Breast epithelium (tissue), 3 donors: ENCODE data around the gene FAM227B.

ENCODE experiments used
- CTCF ChIP-seq, 3 donors: fragments of 450-650 bp; IDR thresholded peaks; one replicate each; pipeline ENCODE4 v1.5.1; 2016 to 2017; ENCODE audit warnings: antibody characterized with exemption in 3 of 3, mild to moderate bottlenecking in 3 of 3, moderate library complexity in 3 of 3
- POLR2A ChIP-seq: fragments of 450-650 bp; IDR thresholded peaks from one replicate; pipeline ENCODE4 v1.6.1; 2016; ENCODE audit warnings: antibody characterized with exemption, mild to moderate bottlenecking, moderate library complexity
- POLR2AphosphoS5 ChIP-seq, 3 donors: sonication (generic); formaldehyde crosslinking; IDR thresholded peaks; one replicate each; pipeline ENCODE4 v1.6.1; 2017; ENCODE audit warnings: antibody characterized with exemption in 3 of 3

DNA sequence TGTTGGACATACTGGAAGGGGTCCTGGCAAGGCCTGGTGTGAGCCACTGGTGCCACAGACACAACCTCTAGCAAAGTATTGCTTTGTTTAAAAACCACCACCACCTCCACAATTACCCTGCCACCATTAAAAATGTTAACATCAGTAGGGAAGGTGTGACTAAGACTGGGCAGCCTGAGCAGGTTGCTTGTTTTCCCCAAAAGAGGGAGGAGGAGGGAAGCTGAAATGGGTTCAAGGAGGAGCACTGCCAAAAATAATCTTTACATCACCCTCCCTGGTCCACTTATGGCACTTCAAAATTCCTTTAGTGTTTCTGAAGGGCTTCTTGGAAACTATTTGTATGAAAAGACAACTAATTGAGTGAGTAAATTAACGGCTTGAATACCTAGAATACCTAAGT, 297.4 kb downstream of the FAM227B start:
- TF ChIP-seq CTCF (IDR thresholded peaks at IDR 0.05) (no peak), POLR2A (no peak), POLR2AphosphoS5 (IDR thresholded peaks at IDR 0.05) (no peak)
